DOHH2 (cell line): Measurements from ENCODE around the gene DNAAF3.

Experiments
- EZH2phosphoT487 ChIP-seq: fragments of 200-600 bp; sonication (generic); IDR thresholded peaks from 2 replicates; pipeline ENCODE4 v1.6.1; 2017; ENCODE audit warnings: borderline replicate concordance, mild to moderate bottlenecking, antibody characterized with exemption, low read length, moderate library complexity, mixed read lengths
- TF ChIP-seq, protein P1 (sequence below): fragments of 200-600 bp; sonication (generic); IDR thresholded peaks from one replicate; pipeline ENCODE4 v1.5.1; 2014; ENCODE audit warnings: antibody characterized with exemption, mild to moderate bottlenecking, low read depth, low read length; ENCODE audit not compliant: poor library complexity, severe bottlenecking

DNA sequence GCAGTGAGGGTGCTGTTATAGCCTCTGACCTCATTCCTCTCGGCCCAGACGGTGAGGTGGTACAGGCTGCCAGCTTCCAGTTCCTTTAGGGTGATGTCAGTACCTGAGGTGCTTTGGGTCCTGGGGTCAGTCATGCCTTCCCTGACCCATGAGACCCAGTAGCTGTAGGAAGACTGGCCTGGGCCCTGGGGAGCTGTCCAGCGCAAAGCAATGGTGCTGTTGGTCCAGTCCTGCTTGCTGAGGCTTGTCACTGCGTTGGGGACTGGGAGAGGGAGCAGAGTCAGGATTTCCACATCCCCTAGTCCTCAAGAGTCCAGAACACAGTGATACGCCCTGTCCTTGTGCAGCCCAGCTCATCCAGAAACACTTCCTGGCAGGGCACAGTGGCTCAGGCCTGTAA is 32.2 kb upstream of the DNAAF3 start:
- TF ChIP-seq, protein P1, sequence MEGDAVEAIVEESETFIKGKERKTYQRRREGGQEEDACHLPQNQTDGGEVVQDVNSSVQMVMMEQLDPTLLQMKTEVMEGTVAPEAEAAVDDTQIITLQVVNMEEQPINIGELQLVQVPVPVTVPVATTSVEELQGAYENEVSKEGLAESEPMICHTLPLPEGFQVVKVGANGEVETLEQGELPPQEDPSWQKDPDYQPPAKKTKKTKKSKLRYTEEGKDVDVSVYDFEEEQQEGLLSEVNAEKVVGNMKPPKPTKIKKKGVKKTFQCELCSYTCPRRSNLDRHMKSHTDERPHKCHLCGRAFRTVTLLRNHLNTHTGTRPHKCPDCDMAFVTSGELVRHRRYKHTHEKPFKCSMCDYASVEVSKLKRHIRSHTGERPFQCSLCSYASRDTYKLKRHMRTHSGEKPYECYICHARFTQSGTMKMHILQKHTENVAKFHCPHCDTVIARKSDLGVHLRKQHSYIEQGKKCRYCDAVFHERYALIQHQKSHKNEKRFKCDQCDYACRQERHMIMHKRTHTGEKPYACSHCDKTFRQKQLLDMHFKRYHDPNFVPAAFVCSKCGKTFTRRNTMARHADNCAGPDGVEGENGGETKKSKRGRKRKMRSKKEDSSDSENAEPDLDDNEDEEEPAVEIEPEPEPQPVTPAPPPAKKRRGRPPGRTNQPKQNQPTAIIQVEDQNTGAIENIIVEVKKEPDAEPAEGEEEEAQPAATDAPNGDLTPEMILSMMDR, result no peak
- TF ChIP-seq EZH2phosphoT487, result no peak
